Activated B cell treated with CpG ODN at 0.5 μM for 24 hours (primary cell): ENCODE measurements around the gene RERE. TPM values are rescaled to one million over a fixed set of nuclear protein-coding genes. Genes with fewer than 3 reads are reported as not detected.

ENCODE experiments used
- ATAC-seq: fragments of 200-7000 bp; cut with Tn5 transposase; one replicate; pipeline ENCODE4 v1.10.0; 2021; ENCODE audit warnings: low read depth, mild to moderate bottlenecking, moderate library complexity
- CTCF ChIA-PET: fragments of 350-600 bp; sonication (Branson Sonifier 250); formaldehyde crosslinking; loops from one replicate; lab custom pipeline; 2021; ENCODE audit warnings: antibody characterized with exemption; lab: Charles Lee
- POLR2A ChIA-PET: fragments of 350-600 bp; sonication (Branson Sonifier 250); formaldehyde crosslinking; loops from one replicate; lab custom pipeline; 2021; ENCODE audit warnings: antibody characterized with exemption; lab: Charles Lee
- DNase-seq: peaks from one replicate; pipeline ENCODE4 v3.0.0; 2022
- H3K27ac Mint-ChIP-seq: one replicate; pipeline ENCODE4 v1.8.0; 2020; ENCODE audit warnings: mixed read lengths
- H3K27me3 Mint-ChIP-seq: one replicate; pipeline ENCODE4 v1.8.0; 2021; ENCODE audit warnings: mixed read lengths
- H3K36me3 Mint-ChIP-seq: one replicate; pipeline ENCODE4 v1.8.0; 2021; ENCODE audit warnings: low read depth, mixed read lengths
- H3K4me1 Mint-ChIP-seq: one replicate; pipeline ENCODE4 v1.8.0; 2021; ENCODE audit warnings: mixed read lengths
- H3K4me3 Mint-ChIP-seq: one replicate; pipeline ENCODE4 v1.8.0; 2020; ENCODE audit warnings: mild to moderate bottlenecking, mixed read lengths
- H3K9me3 Mint-ChIP-seq: one replicate; pipeline ENCODE4 v1.8.0; 2020; ENCODE audit warnings: mixed read lengths
- CTCF ChIP-seq: fragments of 200-600 bp; IDR thresholded peaks from one replicate; pipeline ENCODE4 v1.8.0; 2022; ENCODE audit warnings: antibody characterized with exemption, mild to moderate bottlenecking
- intact Hi-C: fragments of 100-400 bp; cut with micrococcal nuclease; formaldehyde crosslinking; loops from one replicate; pipeline ENCODE4 v1.15.1; 2024
- total RNA-seq: library from RNA; stranded (reverse); gene quantifications from 2 replicates; pipeline ENCODE4 v1.2.3, GENCODE V29; 2022

The RERE gene
- total RNA-seq, 1 donor from 2014 or later, result 98.8 TPM

GRCh38 chr1:8690253-8690525 is 127.3 kb downstream of the RERE start:
- DNase-seq (no peak), ATAC-seq (no peak)
- ChIA-PET CTCF (interaction anchor here (0.6 to 2.2 kb wide), 5 partner anchors 13 to 349 kb away, joined by 3 to 7 read pairs (median 3); no protein-coding TSS in a partner anchor), POLR2A (interaction anchor here (0.8 to 1.1 kb wide), 2 partner anchors 8 to 13 kb away, joined by 3 to 4 read pairs; no protein-coding TSS in a partner anchor)
- Mint-ChIP-seq H3K9me3 (no peaks in the 10 kb centered on the region), H3K27me3 (no peaks in the 10 kb centered on the region), H3K36me3 (no peaks in the 10 kb centered on the region), H3K27ac (peak overlapping the region; percentile 56), H3K4me1 (peaks cover 79% of the 10 kb centered on the region), H3K4me3 (no peak overlapping the region)
- TF ChIP-seq CTCF, result no peak
- intact Hi-C loops, result no loop called here

- peak overlapping the region; percentile 25 for H3K4me3 Mint-ChIP-seq
- H3K27ac Mint-ChIP-seq, result peak overlapping the region; percentile 56
- ChIA-PET CTCF (interaction anchor here (0.6 to 2.2 kb wide), 6 partner anchors 12 to 349 kb away, joined by 3 to 7 read pairs (median 3); no protein-coding TSS in a partner anchor), POLR2A (interaction anchor here (0.8 to 1.1 kb wide), 2 partner anchors 9 to 14 kb away, joined by 3 to 4 read pairs; no protein-coding TSS in a partner anchor)
- no peak for TF ChIP-seq CTCF
- DNase-seq (no peak), ATAC-seq (peak; percentile 25)
- intact Hi-C loops, result loop anchor here (2.0 to 5.0 kb wide), 2 partner anchors 13 to 33 kb away; no protein-coding TSS in a partner anchor
- H3K27me3 Mint-ChIP-seq, result no peaks in the 10 kb centered on the region
- peaks cover 78% of the 10 kb centered on the region for H3K4me1 Mint-ChIP-seq
- H3K9me3 Mint-ChIP-seq, result no peaks in the 10 kb centered on the region
- H3K36me3 Mint-ChIP-seq, result no peaks in the 10 kb centered on the region
Observed at GRCh38 chr1:8689431-8690252, 127.8 kb downstream of the RERE start.

GRCh38 chr1:8687538-8687937 is 129.9 kb downstream of the RERE start:
- no peaks in the 10 kb centered on the region for H3K9me3 Mint-ChIP-seq
- no peak for TF ChIP-seq CTCF
- CTCF ChIA-PET, result no interaction called here
- no peak for DNase-seq
- H3K27me3 Mint-ChIP-seq, result no peaks in the 10 kb centered on the region
- peaks cover 69% of the 10 kb centered on the region for H3K4me1 Mint-ChIP-seq
- ATAC-seq, result no peak
- H3K27ac Mint-ChIP-seq, result no peak overlapping the region
- H3K36me3 Mint-ChIP-seq, result no peaks in the 10 kb centered on the region
- POLR2A ChIA-PET, result interaction anchor here (1.2 kb wide), 1 partner anchor 14 kb away, joined by 3 read pairs; no protein-coding TSS in a partner anchor
- intact Hi-C loops, result loop anchor here (5.0 kb wide), 1 partner anchor 35 kb away; no protein-coding TSS in a partner anchor
- no peak overlapping the region for H3K4me3 Mint-ChIP-seq

- Mint-ChIP-seq H3K9me3 (no peaks in the 10 kb centered on the region), H3K27me3 (no peaks in the 10 kb centered on the region), H3K36me3 (no peaks in the 10 kb centered on the region), H3K27ac (peak overlapping the region; percentile 50), H3K4me1 (peaks cover 69% of the 10 kb centered on the region), H3K4me3 (peak overlapping the region; percentile 16)
- ATAC-seq, result no peak
- ChIA-PET POLR2A (interaction anchor here (0.7 kb wide), 1 partner anchor 201 kb away, joined by 3 read pairs; no protein-coding TSS in a partner anchor), CTCF (no interaction called here)
- TF ChIP-seq CTCF, result no peak
- intact Hi-C loops, result loop anchor here (5.0 kb wide), 1 partner anchor 35 kb away; no protein-coding TSS in a partner anchor
- no peak for DNase-seq
Observed at GRCh38 chr1:8687039-8687438, 130.4 kb downstream of the RERE start.

- Mint-ChIP-seq H3K4me3 (no peak overlapping the region), H3K4me1 (peaks cover 67% of the 10 kb centered on the region), H3K9me3 (no peaks in the 10 kb centered on the region), H3K27me3 (no peaks in the 10 kb centered on the region), H3K27ac (no peak overlapping the region), H3K36me3 (no peaks in the 10 kb centered on the region)
- intact Hi-C loops, result loop anchor here (5.0 kb wide), 1 partner anchor 37 kb away; no protein-coding TSS in a partner anchor
- no peak for TF ChIP-seq CTCF
- ChIA-PET CTCF (interaction anchor here (0.7 to 1.5 kb wide), 2 partner anchors 14 to 124 kb away, joined by 3 to 9 read pairs; no protein-coding TSS in a partner anchor), POLR2A (interaction anchor here (0.6 to 1.0 kb wide), 3 partner anchors 27 to 189 kb away, joined by 3 to 5 read pairs (median 3); no protein-coding TSS in a partner anchor)
- DNase-seq (no peak), ATAC-seq (no peak)
Observed at GRCh38 chr1:8685463-8685862, 132.0 kb downstream of the RERE start.
